GM13976 (cell line): ENCODE measurements around the gene KLHL21.

Source experiments
- DNase-seq: peaks from one replicate; pipeline ENCODE4 v3.0.0; 2012; ENCODE audit warnings: low spot score
- in situ Hi-C: fragments of 300-500 bp; cut with MboI; formaldehyde crosslinking; loops from one replicate; pipeline ENCODE4 v1.12.0; 2022; ENCODE audit warnings: low sequenced_read_pairs, mixed read lengths, inconsistent platforms; ENCODE audit not compliant: unreplicated experiment
- TF ChIP-seq, protein P1 (sequence below): IDR thresholded peaks from 2 replicates; pipeline ENCODE4 v1.5.1; 2012; ENCODE audit warnings: borderline replicate concordance, mild to moderate bottlenecking; ENCODE audit not compliant: insufficient read depth; ENCODE audit errors: extremely low read depth, missing control alignments, control extremely low read depth

Gene KLHL21

DNA sequence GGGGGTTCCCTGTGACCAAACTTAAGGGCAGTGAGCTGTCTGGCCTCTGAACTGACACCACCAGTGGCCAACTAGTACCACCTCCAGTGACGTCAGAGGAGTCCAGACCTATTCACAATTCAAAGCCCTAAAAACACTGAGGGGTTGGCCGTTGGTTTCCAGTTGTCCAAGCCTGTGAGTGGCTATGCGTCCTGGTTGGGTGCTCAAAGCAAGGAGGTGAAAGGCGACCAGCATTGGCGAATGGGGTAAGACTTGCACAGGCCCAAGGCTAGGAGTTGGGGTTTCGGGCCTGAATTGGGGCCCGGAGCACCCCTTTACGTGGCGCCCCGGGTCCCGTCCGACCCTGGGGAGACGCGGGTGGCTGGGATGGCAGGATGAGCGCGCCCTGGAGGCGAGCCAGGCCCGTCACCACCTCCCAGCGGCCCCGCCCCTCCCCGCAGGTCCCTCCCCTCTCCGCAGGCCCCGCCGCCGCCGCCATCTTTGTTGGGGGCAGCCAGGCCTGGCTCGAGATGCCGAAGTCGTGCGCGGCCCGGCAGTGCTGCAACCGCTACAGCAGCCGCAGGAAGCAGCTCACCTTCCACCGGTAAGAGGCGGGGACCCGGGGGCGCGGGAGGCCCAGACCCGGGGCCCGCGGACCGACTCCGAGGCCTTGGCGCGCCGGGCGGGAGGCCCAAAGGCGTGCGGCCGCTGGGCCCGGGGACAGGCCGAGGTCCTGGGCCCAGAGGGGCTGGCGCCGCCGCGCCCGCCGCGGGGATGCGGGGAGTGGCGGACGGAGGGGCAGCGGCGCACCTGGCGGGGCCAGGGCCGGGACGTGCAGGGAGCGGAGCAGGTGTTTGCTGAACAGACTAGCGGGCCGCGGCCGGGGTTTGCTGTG lies 22.3 kb upstream of the KLHL21 start, which contains the start of gene THAP3:
Gene THAP3 (plus strand): TSS at position 159 of the 874 bp plus-strand sequence. CDS start 351 bp downstream, at position 510.
- TF ChIP-seq, protein P1, sequence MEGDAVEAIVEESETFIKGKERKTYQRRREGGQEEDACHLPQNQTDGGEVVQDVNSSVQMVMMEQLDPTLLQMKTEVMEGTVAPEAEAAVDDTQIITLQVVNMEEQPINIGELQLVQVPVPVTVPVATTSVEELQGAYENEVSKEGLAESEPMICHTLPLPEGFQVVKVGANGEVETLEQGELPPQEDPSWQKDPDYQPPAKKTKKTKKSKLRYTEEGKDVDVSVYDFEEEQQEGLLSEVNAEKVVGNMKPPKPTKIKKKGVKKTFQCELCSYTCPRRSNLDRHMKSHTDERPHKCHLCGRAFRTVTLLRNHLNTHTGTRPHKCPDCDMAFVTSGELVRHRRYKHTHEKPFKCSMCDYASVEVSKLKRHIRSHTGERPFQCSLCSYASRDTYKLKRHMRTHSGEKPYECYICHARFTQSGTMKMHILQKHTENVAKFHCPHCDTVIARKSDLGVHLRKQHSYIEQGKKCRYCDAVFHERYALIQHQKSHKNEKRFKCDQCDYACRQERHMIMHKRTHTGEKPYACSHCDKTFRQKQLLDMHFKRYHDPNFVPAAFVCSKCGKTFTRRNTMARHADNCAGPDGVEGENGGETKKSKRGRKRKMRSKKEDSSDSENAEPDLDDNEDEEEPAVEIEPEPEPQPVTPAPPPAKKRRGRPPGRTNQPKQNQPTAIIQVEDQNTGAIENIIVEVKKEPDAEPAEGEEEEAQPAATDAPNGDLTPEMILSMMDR, result peak; percentile 22
- in situ Hi-C loops, result no loop called here
- peak; percentile 95 for DNase-seq

DNA sequence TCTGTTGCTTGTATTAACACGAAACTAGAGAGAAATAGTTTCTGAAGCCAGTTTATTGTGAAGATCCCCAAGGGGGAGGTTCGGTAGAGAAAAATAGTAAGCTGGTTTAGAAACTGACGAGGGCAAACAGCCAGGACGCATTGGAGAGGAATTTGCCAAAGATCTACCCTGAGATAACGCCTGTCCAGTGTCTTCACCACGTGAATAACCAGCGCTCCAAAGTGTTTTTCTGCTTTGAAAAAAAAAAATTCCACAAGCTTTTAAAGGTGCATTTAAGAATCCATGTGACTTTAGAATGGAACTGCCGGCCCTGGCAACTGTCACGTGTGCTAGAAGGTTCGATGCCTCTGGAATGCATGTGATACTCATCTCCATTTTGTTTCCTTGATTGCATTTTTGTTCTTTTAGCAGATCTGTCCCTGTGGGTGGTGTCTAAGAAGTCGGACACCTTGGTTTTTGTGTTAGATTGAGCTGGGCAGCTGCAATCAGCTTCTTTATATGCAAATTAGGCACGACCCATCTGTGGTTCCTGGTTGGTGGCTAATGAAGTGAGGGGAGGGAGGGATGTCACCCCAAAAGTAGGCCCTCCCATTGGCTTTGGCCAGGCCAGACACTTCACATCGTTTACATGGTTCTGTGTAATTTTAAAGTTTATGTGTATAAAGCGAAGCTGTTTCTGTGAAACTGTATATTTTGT lies 20.7 kb upstream of the KLHL21 start:
- DNase-seq, result no peak
- TF ChIP-seq, protein P1, result no peak
- in situ Hi-C loops, result no loop called here

DNA sequence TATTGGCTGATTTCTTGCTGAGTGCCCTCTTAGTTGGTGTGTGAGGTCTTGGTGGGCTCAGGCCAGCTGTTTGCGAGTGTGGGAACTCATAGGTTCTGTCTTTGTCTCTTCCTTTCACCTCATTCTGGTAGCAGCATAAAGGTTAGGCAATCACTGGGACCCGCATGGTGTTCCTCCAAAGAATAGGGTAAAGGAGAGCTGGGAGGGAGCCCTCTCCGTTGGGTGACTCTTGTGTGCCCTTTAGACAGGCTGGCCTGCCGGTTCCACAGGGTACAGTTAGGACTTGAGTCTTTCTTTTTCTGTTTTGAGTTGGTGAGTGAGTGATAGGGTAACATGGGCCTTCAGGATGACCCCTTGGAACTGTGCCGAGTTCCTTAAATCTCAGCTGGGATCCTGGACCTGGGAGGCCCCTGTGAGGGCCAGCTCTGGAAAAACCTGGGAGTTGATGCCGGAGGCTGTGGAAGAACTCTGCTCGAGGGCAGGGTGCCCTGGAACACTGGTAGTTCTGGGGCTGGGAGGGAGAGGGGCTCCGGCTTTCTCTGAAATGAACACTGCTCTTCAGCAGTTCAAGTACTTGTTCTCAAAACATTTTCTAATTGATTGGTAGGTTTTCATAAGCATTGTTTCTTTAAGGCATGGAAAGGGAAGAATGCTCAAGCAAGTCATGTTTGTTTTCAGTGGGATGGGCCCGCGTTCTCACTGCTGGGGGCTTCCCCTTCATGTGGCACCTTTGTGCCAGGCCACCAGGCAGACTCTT lies 19.9 kb upstream of the KLHL21 start:
- in situ Hi-C loops, result no loop called here
- TF ChIP-seq, protein P1, result no peak
- DNase-seq, result no peak

DNA sequence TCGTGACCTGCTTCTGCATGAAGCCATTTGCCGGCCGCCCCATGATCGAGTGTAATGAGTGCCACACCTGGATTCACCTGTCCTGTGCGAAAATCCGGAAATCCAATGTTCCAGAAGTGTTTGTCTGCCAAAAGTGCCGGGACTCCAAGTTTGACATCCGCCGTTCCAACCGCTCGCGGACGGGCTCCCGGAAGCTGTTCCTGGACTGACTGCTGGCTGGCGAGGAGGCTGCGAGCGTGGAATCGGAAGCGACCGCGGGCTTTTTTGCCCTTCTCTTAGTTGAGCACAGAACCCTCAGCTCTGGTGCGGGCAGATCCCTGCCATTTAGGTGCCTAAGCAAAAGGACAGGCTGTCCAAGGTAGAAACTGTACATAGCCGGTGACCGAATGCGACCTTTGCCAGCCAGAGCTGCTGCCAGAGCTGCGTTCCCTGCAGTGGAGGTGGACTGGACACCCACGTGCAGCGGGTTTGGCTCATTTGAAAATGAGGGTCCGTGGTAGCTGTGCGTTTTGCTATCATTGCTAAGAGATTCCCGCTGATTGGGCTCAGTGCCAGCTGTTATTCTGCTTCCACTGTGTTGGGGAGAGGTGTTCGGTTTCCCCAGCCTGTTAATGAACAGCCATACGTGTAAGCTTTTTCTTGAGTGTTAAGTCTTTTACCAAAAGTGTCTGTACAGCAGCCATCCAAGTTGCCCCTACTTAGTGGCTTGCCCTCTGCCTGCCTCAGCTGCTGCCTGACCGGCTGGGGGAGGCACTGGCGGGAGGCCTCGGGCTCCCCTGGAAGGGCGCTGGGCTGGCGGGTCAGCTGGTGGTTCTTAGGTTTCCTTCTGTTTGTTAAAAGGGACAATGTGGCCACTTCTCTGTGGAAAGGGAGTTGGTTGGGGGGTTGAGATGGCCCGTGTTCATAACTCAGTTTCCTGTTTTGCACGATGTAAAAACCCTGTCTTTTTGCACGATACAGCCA lies 19.0 kb upstream of the KLHL21 start:
- no peak for DNase-seq
- TF ChIP-seq, protein P1, result no peak
- in situ Hi-C loops, result no loop called here

DNA sequence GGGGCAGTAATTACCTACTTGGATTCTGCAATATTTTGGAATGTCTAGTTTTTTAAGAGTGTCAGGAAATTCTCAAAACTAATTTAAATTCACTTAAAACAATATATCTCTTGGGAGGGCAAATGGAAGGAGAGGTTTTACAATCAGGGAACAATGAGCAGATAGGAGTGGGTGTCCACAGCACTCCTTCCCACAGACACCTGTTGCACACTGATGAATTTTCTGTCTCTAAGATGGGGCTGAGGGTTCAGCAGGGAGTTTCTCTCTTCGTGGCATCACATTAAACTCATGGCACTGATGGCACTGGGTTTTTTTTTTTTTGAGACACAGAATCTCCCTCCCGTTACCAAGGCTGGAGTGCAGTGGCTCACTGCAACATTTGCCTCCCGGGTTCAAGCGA lies 16.4 kb upstream of the KLHL21 start:
- in situ Hi-C loops, result no loop called here
- TF ChIP-seq, protein P1, result no peak

More for the DNA sequence above, 16.4 kb upstream of the KLHL21 start:
- no peak for DNase-seq
